Head of caudate nucleus (tissue), 42 donors: Measurements from ENCODE around the gene ARMC8.

Experiments
- DNase-seq, 42 donors: peaks; one replicate each; pipeline versions ENCODE4 v3.0.0 to v3.0.0-alpha.2; 2020 to 2021; ENCODE audit warnings: mixed read lengths in 7 of 42
- intact Hi-C: fragments of 100-400 bp; cut with DNase I; formaldehyde crosslinking; loops from one replicate; pipeline ENCODE4 v1.15.0; 2022

Gene ARMC8

DNA sequence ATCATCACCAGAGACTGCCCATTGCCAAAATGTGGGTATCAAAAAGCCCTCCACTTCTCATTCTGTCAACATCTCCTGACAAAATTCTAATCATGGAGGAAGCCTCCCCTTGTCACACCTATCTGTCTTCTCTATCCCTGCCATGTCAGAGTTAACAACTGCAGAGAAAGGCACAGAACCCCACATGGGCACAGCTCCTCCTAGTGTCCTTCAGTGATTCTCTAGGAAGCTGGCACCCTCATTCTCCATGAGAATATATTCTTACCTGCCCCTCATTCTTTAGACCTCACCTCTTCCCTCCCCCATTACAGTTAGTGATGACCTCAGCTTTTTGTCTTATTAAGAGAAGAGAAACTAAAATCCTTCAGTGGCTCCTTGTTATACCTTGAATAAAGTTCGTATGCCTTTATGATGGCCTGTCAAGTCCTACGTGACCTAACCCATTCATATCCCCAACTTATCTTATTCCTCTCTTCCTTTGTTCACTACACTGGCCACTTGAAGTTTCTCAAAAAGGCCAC is 97.9 kb downstream of the ARMC8 start:
- DNase-seq: no peak
- intact Hi-C loops: no loop called here

DNA sequence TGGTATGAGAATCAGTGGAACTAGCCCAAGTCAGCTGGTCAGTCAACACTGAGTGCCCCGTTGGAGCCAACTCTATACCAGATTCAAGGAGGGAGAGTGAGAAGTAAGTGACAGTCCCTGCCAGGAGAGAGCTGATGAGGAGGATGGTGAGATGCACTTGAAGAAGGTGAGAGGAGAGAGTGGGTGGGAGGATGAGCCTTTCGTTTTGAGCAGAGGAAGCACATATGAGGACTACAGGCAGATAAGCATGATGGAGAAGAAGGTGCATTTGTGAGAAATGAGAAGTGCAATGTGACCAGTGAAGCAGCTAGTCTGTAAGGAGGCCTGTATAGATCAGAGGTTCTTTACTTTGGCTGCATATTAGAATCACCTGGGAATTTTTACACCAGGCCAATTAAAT is 102.2 kb downstream of the ARMC8 start:
- intact Hi-C loops: no loop called here
- peak in 3 of 42 donors; percentile 26 to 69 (median 50) for DNase-seq

DNA sequence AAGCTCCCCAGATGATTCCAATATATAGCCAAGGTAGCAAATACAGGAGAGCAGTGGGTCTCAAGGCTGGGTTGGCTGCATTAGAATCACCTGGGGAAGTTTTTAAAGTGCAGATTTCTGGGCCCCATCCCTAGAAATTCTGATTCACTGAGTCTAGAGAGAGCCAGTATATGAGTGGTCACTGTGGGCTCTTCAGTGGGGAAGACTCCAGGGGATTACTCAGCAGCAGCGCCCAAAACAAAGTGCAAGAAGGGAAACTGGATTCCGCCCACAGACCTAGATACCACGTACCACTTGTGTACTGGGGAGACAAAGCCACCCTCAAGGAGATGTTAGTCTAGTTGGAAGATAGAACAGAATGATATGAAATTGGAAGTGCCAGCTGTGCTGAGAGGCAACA is 102.6 kb downstream of the ARMC8 start:
- intact Hi-C loops: no loop called here
- no peak for DNase-seq

DNA sequence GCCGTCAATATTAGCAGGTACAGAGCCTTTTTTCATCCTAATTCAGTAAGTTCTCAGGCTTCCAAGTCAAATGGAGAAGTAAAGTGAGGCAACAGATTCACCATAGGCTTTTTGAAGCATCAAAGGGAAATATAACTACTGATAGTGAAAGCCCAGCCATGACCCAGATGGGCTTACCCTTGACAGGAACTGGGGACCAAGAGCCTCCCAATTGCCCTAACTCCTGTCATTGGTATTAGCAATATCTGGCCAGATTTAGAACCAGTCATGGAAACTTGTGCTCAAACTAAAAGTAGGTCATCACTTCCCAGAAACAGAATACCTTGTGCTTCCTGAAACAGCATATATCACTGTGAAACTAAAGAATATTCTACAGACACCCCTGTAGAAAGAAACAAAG is 109.5 kb downstream of the ARMC8 start:
- no peak for DNase-seq
- intact Hi-C loops: no loop called here

DNA sequence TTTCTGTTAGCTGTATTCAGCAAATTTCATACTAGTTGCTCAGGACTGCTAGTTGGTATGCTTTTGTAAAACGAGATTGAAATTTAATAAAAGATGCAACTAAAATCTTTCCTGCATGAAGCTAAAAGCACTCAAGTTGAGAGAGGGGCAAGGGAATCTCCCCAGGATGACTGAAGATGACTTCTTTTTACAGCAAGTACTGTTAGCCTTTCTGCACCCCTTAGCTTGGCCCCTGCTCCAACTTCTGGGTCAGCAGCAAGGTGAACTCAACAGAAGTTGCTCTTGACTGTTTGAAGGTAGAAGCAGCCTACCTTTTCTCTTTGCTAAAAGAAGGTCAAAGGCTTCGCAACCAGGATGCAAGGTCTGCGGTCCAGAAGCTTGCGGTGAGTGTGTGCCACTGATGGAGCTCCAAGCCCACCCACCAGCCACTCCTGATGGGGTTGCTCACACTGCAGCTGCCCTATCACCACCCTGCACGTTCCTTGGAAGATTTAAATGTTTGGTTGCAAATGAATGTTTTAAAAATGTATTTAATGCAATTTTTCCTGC is 110.0 kb downstream of the ARMC8 start:
- DNase-seq: no peak
- intact Hi-C loops: no loop called here

DNA sequence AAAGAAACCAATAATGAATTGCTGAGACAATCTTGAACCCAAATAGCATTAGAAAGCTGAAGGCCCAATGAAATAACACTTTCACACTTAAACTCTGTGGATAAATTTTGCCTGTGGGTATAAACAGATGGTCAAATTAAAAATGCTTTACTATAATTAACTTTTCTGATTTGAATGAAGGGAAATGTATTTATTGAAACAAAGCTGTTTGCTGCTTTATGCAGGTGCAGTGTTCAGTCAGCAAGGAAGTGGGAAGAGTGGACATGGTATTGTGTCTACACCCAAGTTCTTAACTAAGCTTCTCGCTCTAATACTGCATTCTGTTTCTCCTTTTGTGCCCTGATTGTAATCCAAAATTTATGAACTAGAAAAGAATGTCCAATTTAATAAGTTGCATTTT is 110.8 kb downstream of the ARMC8 start:
- no peak for DNase-seq
- intact Hi-C loops: no loop called here

DNA sequence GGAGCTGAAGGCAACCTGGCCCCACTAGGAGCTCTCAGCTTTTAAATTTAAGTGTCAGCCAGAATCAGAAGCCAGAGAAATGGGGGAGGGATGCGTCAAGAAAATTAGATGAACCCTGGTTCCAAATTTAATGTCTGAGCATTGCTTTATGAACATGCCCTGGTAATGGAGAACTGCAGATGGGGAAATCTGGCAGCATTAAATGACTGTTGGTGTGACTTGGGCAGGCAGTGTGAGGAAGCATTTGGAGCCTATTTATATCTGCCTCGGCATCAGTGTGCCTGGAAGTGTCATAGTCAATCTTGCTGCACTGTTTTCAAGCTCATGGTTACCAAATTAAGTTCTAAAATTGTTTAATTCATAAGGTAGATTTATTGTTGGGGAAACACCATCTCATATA is 113.5 kb downstream of the ARMC8 start:
- intact Hi-C loops: no loop called here
- DNase-seq: peak in 8 of 42 donors; percentile 25 to 57 (median 30)

DNA sequence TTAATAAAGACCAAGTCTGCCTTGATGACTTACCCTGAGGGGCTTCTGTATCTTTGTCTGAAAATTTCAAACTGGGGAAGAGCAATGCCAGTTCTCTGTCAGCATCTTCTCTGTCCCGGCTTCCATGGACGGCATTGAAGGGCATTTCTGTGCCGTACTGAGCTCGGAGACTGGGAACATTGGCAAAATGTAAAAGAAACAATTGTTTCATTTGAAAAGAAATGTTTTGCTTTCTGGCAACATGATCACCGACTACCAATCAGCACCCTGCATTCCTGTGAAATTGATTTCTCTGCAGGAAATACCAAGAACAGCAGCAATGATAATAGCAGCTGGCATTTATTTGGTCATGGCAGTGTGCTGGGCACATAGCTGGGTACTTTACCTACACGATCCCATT is 116.4 kb downstream of the ARMC8 start:
- DNase-seq: peak in 20 of 42 donors; percentile 21 to 67 (median 36)
- intact Hi-C loops: no loop called here

DNA sequence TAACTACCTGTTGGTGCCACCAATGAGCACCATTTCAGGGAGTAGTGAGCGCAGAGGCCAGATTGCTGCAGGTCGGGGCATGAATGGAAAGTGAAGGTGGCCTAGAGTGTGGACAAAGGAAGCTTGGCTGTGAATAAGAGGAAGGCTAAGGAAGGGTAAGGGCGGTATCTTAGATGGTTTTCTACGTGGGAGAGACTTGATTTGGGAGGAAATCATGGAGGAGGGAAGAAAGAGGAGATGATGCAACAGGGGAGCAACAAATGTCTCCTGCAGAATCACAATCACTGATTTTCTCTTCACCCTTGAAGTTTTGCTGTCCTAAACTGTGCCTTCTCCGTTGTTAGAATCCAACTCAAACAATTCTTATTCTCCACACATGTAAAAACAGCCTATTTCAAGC is 120.8 kb downstream of the ARMC8 start:
- intact Hi-C loops: no loop called here

DNA sequence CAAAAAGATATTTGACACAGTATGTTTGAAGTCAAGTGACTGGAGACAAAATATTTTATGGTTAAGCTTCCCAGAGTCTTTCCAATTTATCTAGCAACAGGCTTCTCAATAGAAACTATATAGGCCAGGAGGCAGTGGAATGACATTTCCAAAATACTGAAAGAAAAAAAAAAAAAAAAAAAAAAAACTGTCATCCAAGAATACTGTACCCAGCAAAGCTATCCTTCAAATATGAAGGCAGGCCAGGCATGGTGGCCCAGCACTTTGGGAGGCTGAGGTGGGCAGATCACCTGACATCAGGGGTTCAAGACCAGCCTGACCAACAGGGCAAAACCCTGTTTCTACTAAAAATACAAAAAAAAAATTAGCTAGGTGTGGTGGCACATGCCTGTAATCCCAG is 121.7 kb downstream of the ARMC8 start:
- no peak for DNase-seq
- intact Hi-C loops: no loop called here

More for the DNA sequence above, 120.8 kb downstream of the ARMC8 start:
- DNase-seq: no peak

DNA sequence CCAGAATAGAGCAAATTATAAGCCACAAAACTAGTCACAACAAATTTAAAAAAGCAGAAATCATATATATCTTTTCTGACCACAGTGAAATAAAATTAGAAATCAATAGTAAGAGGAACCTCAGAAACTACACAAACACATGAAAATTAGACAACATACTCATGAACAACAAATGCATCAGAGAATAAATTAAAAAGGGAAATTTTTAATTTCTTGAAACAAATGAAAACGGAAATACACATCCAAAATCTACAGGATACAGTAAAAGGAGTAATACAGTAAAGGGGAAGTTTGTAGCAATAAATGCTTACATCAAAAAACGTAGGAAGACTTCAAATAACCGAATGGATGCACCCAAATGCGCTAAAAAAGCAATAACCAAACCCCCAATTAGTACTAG is 123.4 kb downstream of the ARMC8 start:
- DNase-seq: no peak
- intact Hi-C loops: no loop called here

DNA sequence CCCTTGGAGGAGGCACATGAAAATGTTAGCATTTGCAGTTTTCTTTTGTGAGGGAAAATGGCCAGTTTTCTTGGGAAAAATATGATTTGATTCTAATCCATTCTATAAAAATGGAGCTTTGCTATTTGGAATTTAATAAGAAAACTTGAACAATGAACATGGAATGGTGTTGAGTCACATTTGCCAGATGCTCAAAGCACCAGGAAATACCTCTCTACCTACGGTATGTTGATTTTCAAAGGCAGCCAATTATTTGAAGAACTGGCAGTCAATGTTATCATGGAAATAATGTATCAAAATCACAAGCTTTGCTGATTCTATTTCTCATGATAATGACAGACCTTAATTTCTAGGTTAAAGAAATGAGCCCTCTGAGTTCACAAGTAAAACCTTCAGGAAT is 127.7 kb downstream of the ARMC8 start:
- DNase-seq: no peak
- intact Hi-C loops: no loop called here

DNA sequence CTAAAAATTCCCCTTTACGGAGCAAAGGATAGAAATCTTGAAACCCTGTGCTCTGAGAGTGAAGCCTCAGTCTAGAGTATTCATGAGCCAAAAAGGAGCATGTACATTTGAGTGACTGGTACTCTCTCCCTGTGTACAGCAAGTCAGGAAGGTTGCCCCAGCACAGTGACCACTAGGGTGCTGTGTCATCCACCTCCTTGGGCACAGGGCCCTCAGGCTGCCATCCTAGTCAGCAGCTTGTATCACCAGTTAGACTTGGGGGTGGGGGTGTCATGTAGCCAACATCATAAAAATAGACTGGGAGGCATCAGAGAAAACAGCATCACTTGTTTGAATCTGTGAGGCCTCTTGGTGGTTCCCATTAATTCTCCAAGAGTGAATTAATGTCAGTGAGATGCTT is 130.6 kb downstream of the ARMC8 start:
- intact Hi-C loops: no loop called here

DNA sequence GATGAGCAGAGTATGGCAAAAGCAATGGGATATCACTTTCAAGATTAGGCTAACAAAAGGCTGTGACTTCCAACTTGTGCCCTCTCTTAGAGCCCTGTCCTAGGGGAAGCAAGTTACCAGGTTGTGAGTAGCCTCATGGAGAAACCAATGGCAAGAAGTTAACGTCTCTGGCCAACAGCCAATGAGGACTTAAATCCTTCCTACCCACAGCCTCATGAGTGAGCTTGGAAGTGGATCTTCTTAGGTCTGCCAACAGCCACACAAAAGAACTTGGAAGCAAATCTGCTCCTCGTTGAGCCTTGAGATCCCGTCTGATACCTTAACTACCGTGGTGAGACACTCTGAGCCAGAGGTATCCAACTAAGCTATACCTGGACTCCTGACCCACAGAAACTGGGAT is 136.9 kb downstream of the ARMC8 start:
- intact Hi-C loops: loop anchor here (10.0 kb wide), 1 partner anchor 139 kb away; the partner anchor contains the start of gene ARMC8
- no peak for DNase-seq

More for the DNA sequence above, 130.6 kb downstream of the ARMC8 start:
- no peak for DNase-seq

DNA sequence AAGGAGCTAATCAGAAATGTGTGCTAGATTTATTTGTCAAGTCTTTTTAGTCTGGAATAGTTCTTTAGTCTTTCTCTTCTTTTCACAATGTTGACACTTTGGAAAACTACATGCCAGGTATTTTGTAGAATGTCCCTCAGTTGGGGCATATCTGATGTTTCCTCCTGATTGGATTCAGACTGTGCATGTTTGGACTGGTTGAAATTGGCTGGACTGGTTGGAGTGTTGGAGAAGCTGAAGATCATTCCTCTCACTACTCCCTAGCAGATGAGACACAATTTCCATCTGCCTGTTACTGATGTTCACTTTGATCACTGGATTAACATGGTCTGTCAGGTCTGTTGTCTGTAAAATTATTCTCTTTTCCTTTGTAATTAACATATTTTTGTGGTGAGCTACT is 138.9 kb downstream of the ARMC8 start:
- intact Hi-C loops: loop anchor here (10.0 kb wide), 1 partner anchor 141 kb away; the partner anchor contains the start of gene ARMC8
- no peak for DNase-seq

DNA sequence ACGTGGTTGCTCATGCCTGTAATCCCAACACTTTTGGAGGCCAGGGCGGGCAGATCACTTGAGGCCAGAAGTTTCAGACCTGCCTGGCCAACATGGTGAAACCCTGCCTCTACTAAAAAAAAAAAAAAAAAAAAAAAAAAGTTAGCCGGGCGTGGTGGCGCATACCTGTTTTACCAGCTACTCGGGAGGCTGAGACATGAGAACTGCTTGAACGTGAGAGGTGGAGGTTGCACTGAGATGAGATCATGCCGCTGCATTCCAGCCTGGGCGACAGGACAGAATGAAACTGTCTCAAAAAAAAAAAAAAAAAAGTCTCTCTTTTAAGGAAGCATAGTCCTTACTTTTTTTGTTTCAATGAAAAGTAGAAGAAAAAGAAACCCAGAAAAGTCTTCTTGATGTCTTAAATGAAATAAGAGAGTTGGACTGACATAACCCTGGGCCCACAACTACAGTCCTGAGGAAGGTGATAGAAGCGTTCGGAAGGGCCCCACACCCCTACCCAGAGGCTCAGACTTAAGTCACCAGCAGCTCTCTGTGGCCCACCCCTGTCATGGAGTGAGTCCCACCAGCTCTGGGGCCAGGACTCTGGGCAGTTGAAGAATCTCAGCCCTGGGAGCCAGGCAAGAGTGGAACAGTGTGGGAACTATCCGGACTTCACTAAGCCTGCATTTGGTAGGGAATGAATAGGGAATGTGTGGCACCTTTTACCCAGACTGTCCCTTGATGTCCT is 139.9 kb downstream of the ARMC8 start:
- intact Hi-C loops: loop anchor here (10.0 kb wide), 1 partner anchor 142 kb away; the partner anchor contains the start of gene ARMC8
- DNase-seq: no peak

DNA sequence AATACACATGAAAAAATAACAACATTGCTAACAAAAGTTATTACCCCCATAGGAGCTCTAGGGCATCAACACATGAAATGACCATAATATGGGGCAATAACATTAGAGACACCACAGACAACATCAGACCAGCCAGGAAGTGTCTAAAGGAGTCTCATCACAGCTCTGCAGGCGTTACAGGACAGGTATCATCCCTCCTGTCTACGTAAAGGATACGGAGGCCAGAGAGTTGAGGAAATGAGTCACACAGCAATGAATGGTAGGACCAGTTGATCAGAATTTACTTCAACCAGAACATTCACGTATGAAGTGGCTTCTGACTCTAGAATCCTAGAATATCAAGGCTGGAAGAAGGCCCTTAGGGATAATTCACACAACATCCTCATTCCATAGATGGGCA is 140.7 kb downstream of the ARMC8 start:
- intact Hi-C loops: loop anchor here (10.0 kb wide), 1 partner anchor 143 kb away; the partner anchor contains the start of gene ARMC8
- DNase-seq: no peak

DNA sequence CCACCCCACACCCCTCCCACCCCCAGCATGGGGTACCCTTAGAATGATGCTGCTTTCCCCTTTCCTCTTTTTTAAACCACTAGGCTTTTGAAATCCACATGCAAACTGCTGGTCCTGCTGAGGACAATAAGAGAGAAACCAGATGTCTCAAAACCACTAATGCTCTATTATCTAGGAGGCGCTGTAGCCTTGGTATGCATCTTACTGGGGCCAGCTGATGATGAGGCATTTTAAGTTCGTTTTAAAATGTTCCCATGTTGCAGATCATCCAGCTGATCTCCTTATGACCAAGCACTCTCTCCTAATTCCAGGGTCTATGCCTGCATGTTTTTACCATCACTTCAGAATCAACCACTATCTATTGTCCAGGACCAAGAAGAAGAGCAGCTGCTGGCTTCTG is 141.2 kb downstream of the ARMC8 start:
- no peak for DNase-seq
- intact Hi-C loops: loop anchor here (10.0 kb wide), 1 partner anchor 144 kb away; the partner anchor contains the start of gene ARMC8

DNA sequence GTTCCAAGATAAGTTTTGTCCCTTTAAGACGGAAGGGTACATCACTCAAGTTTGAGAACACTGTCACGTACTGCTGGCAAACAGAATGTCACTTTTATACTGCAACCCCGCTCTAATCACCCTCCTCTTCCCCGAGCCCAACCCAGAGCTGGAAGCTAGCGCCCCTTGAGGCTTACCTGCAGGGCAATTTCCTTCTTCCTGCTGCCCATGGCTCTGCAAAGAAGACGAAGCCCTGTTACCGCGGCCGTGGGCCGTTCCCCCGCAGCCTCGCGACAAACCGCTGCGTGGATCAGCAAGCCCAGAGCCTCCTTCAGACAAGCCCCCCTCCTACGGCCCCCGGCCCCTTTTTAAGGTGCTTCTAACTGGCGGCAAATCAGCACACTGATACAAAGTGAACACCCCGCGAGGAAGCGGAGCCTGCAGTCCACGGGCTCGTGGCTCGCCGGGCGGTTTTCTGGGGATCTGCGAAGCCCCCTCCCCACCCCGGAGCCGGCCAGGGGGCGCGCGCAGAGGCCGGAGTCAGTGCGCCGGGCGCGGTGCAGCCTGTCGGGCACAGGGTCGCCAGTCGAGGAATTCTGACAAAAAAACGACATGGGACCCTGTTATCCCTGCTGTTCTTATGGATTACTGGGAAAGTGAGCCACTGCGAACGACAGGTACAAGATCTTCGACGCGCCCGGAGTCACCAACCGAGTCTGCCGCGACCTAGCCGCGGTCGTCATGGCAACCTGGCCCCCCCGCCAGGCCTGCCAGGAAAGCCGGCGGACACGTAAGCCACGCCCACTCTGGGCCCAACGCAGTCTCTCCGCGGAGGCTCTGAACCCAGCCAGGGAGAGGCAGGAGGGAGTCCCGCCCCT is 142.3 kb downstream of the ARMC8 start, which contains the start of gene NME9:
Gene NME9 (minus strand): TSS at position 725 of the 857 bp plus-strand sequence. CDS start 516 bp downstream, at position 209.
- intact Hi-C loops: loop anchor here (10.0 kb wide), 1 partner anchor 145 kb away; the partner anchor contains the start of gene ARMC8
- peak; percentile 87 to 98 (median 94) for DNase-seq
